Esophagus muscularis mucosa (tissue), 3 donors: ENCODE results near the gene OTOGL.
"Not testable (repeated sequence)": the region's sequence is repeated elsewhere in the genome, so short reads cannot be mapped to it uniquely, and the experiment has no call there.

Source experiments
- CTCF ChIP-seq, 3 experiments: fragments of 200-600 bp in 2 of 3; fragments of 450-650 bp in 1 of 3; sonication (generic) in 2 of 3; IDR thresholded peaks; one replicate each; pipeline ENCODE4 v1.5.1; 2017 to 2019; ENCODE audit warnings: antibody characterized with exemption in 3 of 3, mild to moderate bottlenecking in 2 of 3, moderate library complexity in 1 of 3
- POLR2A ChIP-seq: fragments of 450-650 bp; IDR thresholded peaks from one replicate; pipeline ENCODE4 v1.6.1; 2017; ENCODE audit warnings: antibody characterized with exemption, moderate library complexity, mild to moderate bottlenecking, low read depth
- POLR2AphosphoS5 ChIP-seq, 2 donors: sonication (generic); formaldehyde crosslinking; IDR thresholded peaks; one replicate each; pipeline ENCODE4 v1.6.1; 2017; ENCODE audit warnings: antibody characterized with exemption in 2 of 2

- not testable (repeated sequence) for TF ChIP-seq POLR2AphosphoS5 (IDR thresholded peaks at IDR 0.05); CTCF (IDR thresholded peaks at IDR 0.05); POLR2A
Measured at GRCh38 chr12:80249581-80249980, 150.2 kb downstream of the OTOGL start.
